Mesothelial cell of epicardium (in vitro differentiated cells): ENCODE results near the gene GPHA2. TPM values are rescaled to one million over a fixed set of nuclear protein-coding genes. Genes with fewer than 3 reads are reported as not detected.

Experiments used
- DNase-seq, 2 experiments: peaks; one replicate each; pipeline ENCODE4 v3.0.0; 2021; ENCODE audit warnings: low spot score in 2 of 2; ENCODE audit not compliant: unreplicated experiment in 2 of 2
- H3K27ac Mint-ChIP-seq: 2 replicates; pipeline ENCODE4 v1.8.0; 2021; ENCODE audit warnings: mixed read lengths
- H3K27me3 Mint-ChIP-seq: 2 replicates; pipeline ENCODE4 v1.8.0; 2021; ENCODE audit warnings: low read depth, mixed read lengths
- H3K36me3 Mint-ChIP-seq: 2 replicates; pipeline ENCODE4 v1.8.0; 2021; ENCODE audit warnings: mixed read lengths
- H3K4me1 Mint-ChIP-seq: 2 replicates; pipeline ENCODE4 v1.8.0; 2021; ENCODE audit warnings: mixed read lengths
- H3K4me3 Mint-ChIP-seq: 2 replicates; pipeline ENCODE4 v1.8.0; 2021; ENCODE audit warnings: mild to moderate bottlenecking, moderate library complexity, mixed read lengths
- H3K9me3 Mint-ChIP-seq: 2 replicates; pipeline ENCODE4 v1.8.0; 2021; ENCODE audit warnings: mixed read lengths
- total RNA-seq: library from RNA; stranded (reverse); gene quantifications from 3 replicates; pipeline ENCODE4 v1.2.1, GENCODE V29; 2021
- TF ChIP-seq, protein P1 (sequence below): fragments of 200-600 bp; sonication (generic); IDR thresholded peaks from one replicate; pipeline ENCODE4 v1.5.0; 2021; ENCODE audit warnings: antibody characterized with exemption; ENCODE audit not compliant: unreplicated experiment

Gene GPHA2
- total RNA-seq, 1 donor from 2014 or later: not detected

DNA sequence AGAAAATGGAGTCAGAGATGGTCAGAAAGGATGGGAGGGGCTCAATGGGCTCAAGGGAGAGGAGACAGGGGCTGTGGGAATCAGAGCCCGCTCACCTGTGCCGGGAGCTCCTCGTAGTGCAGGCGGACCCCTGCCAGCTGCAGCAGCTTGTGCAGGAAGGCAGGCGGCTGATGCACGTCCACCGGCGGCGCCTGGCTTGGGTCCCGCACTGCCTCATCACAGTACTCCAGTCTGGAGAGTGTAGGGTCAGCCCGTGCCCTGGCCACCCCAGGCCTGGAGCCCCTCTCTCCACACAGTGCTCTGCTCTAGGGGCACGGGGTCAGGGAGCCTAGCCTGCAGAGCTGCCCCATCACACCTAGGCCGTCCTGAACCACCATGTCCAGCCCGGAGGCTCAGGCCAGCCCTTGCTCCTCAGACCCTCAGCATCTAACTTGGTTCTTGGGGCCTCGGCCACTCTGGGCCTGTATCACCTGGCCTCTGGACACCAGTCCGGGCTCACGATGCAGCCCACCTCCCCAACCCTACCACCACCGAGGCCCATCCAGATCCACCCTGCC, 22.4 kb downstream of the GPHA2 start:
- peaks cover 22% of the 10 kb centered on the region for H3K4me1 Mint-ChIP-seq
- TF ChIP-seq, protein P1, sequence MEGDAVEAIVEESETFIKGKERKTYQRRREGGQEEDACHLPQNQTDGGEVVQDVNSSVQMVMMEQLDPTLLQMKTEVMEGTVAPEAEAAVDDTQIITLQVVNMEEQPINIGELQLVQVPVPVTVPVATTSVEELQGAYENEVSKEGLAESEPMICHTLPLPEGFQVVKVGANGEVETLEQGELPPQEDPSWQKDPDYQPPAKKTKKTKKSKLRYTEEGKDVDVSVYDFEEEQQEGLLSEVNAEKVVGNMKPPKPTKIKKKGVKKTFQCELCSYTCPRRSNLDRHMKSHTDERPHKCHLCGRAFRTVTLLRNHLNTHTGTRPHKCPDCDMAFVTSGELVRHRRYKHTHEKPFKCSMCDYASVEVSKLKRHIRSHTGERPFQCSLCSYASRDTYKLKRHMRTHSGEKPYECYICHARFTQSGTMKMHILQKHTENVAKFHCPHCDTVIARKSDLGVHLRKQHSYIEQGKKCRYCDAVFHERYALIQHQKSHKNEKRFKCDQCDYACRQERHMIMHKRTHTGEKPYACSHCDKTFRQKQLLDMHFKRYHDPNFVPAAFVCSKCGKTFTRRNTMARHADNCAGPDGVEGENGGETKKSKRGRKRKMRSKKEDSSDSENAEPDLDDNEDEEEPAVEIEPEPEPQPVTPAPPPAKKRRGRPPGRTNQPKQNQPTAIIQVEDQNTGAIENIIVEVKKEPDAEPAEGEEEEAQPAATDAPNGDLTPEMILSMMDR: no peak
- H3K27me3 Mint-ChIP-seq: no peaks in the 10 kb centered on the region
- peaks cover 16% of the 10 kb centered on the region for H3K36me3 Mint-ChIP-seq
- no peak overlapping the region for H3K4me3 Mint-ChIP-seq
- no peak for DNase-seq
- H3K9me3 Mint-ChIP-seq: no peaks in the 10 kb centered on the region
- H3K27ac Mint-ChIP-seq: no peak overlapping the region

DNA sequence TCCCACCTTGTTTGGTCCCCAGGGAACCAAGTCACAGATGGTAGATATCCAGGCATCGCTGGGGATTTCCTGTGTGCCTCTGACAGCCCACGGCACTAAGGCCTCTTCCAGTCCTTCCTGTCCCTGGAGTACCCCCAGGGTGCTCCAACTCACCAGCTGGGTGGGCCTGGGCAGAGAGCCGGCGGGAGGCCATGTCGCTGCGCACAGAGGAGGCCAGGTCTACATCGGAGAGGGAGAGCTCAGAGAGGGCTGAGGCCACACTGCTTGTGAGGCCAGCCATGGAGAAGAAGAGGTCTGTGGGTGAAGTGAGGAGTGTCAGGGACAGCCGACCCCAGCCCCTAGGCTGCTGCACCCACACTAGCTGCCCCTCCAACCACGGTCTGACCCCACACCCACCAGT, 24.0 kb downstream of the GPHA2 start:
- Mint-ChIP-seq H3K4me1 (peaks cover 13% of the 10 kb centered on the region), H3K27me3 (no peaks in the 10 kb centered on the region), H3K36me3 (peaks cover 22% of the 10 kb centered on the region), H3K27ac (no peak overlapping the region), H3K4me3 (no peak overlapping the region), H3K9me3 (no peaks in the 10 kb centered on the region)
- TF ChIP-seq, protein P1: no peak
- DNase-seq: no peak

DNA sequence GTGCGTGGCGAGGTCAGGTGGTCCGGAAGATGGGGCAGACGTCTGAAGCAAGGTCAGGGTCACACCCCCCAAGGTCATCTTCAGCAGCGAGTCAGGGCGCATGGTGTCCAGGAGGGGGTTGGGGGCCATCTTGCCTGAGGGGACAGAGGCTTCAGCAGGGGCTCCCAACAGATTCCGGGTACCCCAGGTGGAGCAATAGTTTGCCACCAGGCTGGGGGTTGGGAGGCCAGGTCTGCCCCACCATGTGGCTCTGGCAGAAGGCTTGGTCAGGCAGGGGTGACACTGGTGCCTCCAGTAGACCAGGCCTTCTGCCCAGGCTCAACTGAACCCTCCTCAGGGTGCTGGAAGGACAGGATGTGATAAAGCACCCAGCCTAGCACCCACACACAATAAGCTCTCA, 24.6 kb downstream of the GPHA2 start:
- Mint-ChIP-seq H3K27ac (no peak overlapping the region), H3K9me3 (no peaks in the 10 kb centered on the region), H3K4me3 (no peak overlapping the region), H3K27me3 (no peaks in the 10 kb centered on the region), H3K4me1 (peaks cover 8% of the 10 kb centered on the region), H3K36me3 (peaks cover 22% of the 10 kb centered on the region)
- TF ChIP-seq, protein P1: no peak
- DNase-seq: no peak

DNA sequence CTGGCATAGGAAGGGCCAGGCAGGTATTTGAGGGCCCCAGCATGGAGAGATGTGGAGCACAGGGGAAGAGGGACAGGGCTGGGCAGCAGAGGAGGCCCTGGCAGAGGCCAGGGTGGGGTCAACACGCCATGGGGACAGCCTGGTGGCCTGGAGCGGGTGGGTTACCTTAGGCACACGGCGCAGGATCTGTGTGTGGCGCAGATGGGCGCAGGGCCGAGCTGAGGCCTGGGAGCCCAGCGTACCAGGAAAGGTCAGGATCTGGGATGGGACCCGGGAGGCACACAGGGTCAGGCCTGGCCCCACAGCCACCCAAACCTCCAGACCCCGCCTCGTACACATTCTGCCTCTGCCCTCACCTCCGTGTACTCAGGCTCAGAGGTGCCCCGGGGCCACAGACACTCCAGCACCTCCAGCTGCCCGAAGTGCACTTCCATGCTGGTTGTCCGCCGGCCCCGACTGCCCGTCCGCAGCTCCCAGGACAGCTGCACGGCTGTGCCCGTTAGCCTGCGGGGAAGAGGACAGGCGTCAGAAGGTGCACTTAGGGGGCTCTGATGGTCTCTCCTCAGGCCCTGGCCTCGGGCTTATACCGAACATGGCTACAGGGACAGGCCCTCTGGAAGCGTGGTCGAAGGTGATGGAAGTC, 25.1 kb downstream of the GPHA2 start:
- Mint-ChIP-seq H3K27me3 (no peaks in the 10 kb centered on the region), H3K27ac (no peak overlapping the region), H3K4me3 (no peak overlapping the region)

DNA sequence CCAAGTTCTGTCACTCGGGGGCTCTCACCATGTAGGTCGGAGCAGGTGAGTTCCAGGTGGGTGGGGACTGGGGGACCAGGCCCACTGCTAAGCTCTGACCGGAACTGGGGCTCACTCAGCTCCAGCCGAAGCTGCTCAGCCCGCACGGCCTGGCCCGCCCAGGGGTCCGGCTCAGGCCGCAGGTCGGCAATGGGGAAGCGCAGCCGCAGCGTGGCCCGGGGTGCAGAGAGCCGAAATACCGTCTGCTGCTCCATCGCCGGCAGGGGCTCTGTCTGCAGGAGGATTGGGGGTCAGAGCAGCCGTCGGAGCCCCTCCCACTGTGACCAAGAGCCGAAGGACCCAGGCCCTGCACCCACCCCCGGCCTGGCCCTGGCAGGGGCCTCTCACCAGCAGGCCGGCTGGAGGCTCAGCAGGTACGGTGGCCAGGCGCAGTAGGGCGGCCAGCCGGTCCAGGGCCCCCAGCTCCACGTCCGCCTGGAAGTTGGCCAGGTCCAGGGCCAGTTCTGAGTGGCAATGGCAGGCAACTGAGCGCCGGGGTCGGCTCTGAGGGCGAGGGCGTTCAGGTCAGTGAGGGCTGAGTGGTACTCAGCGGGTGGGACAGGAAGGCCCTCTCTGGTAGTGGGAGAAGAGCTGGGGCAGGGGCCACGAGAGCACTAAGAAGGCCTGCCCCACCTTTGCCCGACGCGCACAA, 25.9 kb downstream of the GPHA2 start:
- peaks cover 29% of the 10 kb centered on the region for H3K36me3 Mint-ChIP-seq
- TF ChIP-seq, protein P1: no peak
- H3K4me3 Mint-ChIP-seq: no peak overlapping the region
- no peaks in the 10 kb centered on the region for H3K9me3 Mint-ChIP-seq
- no peaks in the 10 kb centered on the region for H3K27me3 Mint-ChIP-seq
- DNase-seq: no peak
- no peaks in the 10 kb centered on the region for H3K4me1 Mint-ChIP-seq
- no peak overlapping the region for H3K27ac Mint-ChIP-seq

More for the DNA sequence above, 25.1 kb downstream of the GPHA2 start:
- DNase-seq: no peak
- peaks cover 22% of the 10 kb centered on the region for H3K36me3 Mint-ChIP-seq
- TF ChIP-seq, protein P1: no peak
- peaks cover 3% of the 10 kb centered on the region for H3K4me1 Mint-ChIP-seq
- no peaks in the 10 kb centered on the region for H3K9me3 Mint-ChIP-seq
